GM23248 (cell line): ENCODE measurements around the gene OR10C1. TPM values are rescaled to one million over a fixed set of nuclear protein-coding genes. Genes with fewer than 3 reads are reported as not detected.
"Not testable (repeated sequence)": the region's sequence is repeated elsewhere in the genome, so short reads cannot be mapped to it uniquely, and the experiment has no call there.

ENCODE experiments used
- DNase-seq: peaks from one replicate; pipeline ENCODE4 v3.0.0-alpha.2; 2015
- H2AFZ ChIP-seq: fragments of 200-600 bp; sonication (generic); 2 replicates; pipeline ENCODE4 v1.6.1; 2016; ENCODE audit warnings: antibody characterized with exemption
- H3F3A ChIP-seq: fragments of 200-600 bp; sonication (generic); 2 replicates; pipeline ENCODE4 v1.6.1; 2016; ENCODE audit warnings: mild to moderate bottlenecking, antibody characterized with exemption, mixed run types; ENCODE audit not compliant: insufficient read depth
- H3K27ac ChIP-seq: fragments of 200-600 bp; sonication (generic); 2 replicates; pipeline ENCODE4 v1.5.1; 2016; ENCODE audit warnings: mild to moderate bottlenecking
- H3K27me3 ChIP-seq: fragments of 200-600 bp; sonication (generic); replicated peaks from 2 replicates; pipeline ENCODE4 v1.6.1; 2016; ENCODE audit warnings: mild to moderate bottlenecking; ENCODE audit not compliant: insufficient read depth
- H3K36me3 ChIP-seq: fragments of 200-600 bp; sonication (generic); 2 replicates; pipeline ENCODE4 v1.6.1; 2016; ENCODE audit warnings: low read depth, mild to moderate bottlenecking
- H3K4me1 ChIP-seq: fragments of 200-600 bp; sonication (generic); 2 replicates; pipeline ENCODE4 v1.6.1; 2016; ENCODE audit warnings: mild to moderate bottlenecking; ENCODE audit not compliant: insufficient read depth
- H3K4me2 ChIP-seq: fragments of 200-600 bp; sonication (generic); one replicate; pipeline ENCODE4 v1.6.1; 2016; ENCODE audit warnings: mild to moderate bottlenecking; ENCODE audit not compliant: unreplicated experiment
- H3K4me3 ChIP-seq: fragments of 200-600 bp; sonication (generic); 2 replicates; pipeline ENCODE4 v1.5.1; 2016; ENCODE audit warnings: mild to moderate bottlenecking
- H3K79me2 ChIP-seq: fragments of 200-600 bp; sonication (generic); 2 replicates; pipeline ENCODE4 v1.6.1; 2016; ENCODE audit warnings: mild to moderate bottlenecking; ENCODE audit not compliant: insufficient read depth
- H3K9ac ChIP-seq: fragments of 200-600 bp; sonication (generic); 2 replicates; pipeline ENCODE4 v1.6.1; 2016; ENCODE audit warnings: mild to moderate bottlenecking
- H3K9me2 ChIP-seq: fragments of 200-600 bp; sonication (generic); 2 replicates; pipeline ENCODE4 v1.6.1; 2016; ENCODE audit warnings: mixed run types, mild to moderate bottlenecking, moderate library complexity; ENCODE audit not compliant: insufficient read depth
- H3K9me3 ChIP-seq: fragments of 200-600 bp; sonication (generic); one replicate; pipeline ENCODE4 v1.6.1; 2017; ENCODE audit warnings: low read depth
- H4K20me1 ChIP-seq: fragments of 200-600 bp; sonication (generic); 2 replicates; pipeline ENCODE4 v1.6.0; 2016; ENCODE audit not compliant: insufficient read depth
- EZH2 ChIP-seq: fragments of 200-600 bp; sonication (generic); IDR thresholded peaks from 2 replicates; pipeline ENCODE4 v1.6.1; 2018; ENCODE audit warnings: antibody characterized with exemption, mild to moderate bottlenecking; ENCODE audit not compliant: insufficient read depth, poor library complexity, severe bottlenecking
- EZH2phosphoT487 ChIP-seq: fragments of 200-600 bp; sonication (generic); IDR thresholded peaks from 2 replicates; pipeline ENCODE4 v1.6.1; 2018; ENCODE audit warnings: antibody characterized with exemption, moderate library complexity, mild to moderate bottlenecking, low read depth; ENCODE audit not compliant: insufficient read depth
- WGBS, 2 experiments: methylation state at CpG; one replicate each; pipeline ENCODE4 v1.1.6; 2015 to 2017; ENCODE audit warnings: low lambda C conversion rate in 2 of 2, low coverage in 1 of 2; ENCODE audit errors: missing lambda C conversion rate in 2 of 2; 5-methylcytosine and 5-hydroxymethylcytosine counted together
- in situ Hi-C: fragments of 300-500 bp; cut with MboI; formaldehyde crosslinking; loops from 2 replicates; pipeline ENCODE4 v1.15.0; 2020
- polyA plus RNA-seq: library from polyadenylated mRNA; unstranded; fragments of >200 nt; fragmentation: Nextera tagmentation; extraction: Ambion mirVana; gene quantifications from 2 replicates; pipeline ENCODE4 v1.2.1, GENCODE V29; 2016
- total RNA-seq: library from RNA; depleted of rRNA; stranded (reverse); fragments of >200 nt; shearing (Covaris generic); gene quantifications from 2 replicates; pipeline ENCODE4 v1.2.3, GENCODE V29; 2014

OR10C1 gene
- total and polyA plus RNA-seq, 2 experiments from 2014 or later, result not detected

DNA sequence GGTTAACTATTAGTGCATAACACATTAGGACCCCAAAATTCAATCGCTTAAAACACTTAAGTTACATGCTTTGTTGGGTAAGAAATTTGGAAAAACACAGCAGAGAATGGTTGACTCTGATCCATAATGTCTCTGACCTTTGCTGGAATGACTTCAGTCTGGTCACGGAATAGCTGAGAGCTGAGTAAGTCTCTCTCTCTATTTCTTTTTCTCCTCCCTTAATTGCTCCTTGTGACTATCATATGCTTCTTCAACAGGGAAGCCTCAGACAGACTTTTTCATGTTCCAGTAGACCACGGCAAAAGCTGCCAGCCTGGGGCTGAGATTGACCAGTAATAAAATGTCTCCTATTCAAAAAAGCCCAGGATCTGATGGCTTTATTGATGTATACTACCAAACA is 19.6 kb upstream of the OR10C1 start:
- no peak overlapping the region for H3K4me2 ChIP-seq
- H4K20me1 ChIP-seq, result no peaks in the 10 kb centered on the region
- no peaks in the 10 kb centered on the region for H3K79me2 ChIP-seq
- in situ Hi-C loops, result no loop called here
- H2AFZ ChIP-seq, result no peak overlapping the region
- no peak overlapping the region for H3K27ac ChIP-seq
- 13 to 15% methylated on average over 3 of the region's 3 CpGs for WGBS, 2 experiments
- no peak overlapping the region for H3K9ac ChIP-seq
- H3K27me3 ChIP-seq, result no peaks in the 10 kb centered on the region
- no peaks in the 10 kb centered on the region for H3K4me1 ChIP-seq
- peak; percentile 6 for DNase-seq
- no peak overlapping the region for H3K4me3 ChIP-seq
- no peaks in the 10 kb centered on the region for H3K36me3 ChIP-seq
- TF ChIP-seq EZH2phosphoT487, result no peak
- no peak for TF ChIP-seq EZH2
- H3F3A ChIP-seq, result no peaks in the 10 kb centered on the region
- no peaks in the 10 kb centered on the region for H3K9me3 ChIP-seq
- no peaks in the 10 kb centered on the region for H3K9me2 ChIP-seq

DNA sequence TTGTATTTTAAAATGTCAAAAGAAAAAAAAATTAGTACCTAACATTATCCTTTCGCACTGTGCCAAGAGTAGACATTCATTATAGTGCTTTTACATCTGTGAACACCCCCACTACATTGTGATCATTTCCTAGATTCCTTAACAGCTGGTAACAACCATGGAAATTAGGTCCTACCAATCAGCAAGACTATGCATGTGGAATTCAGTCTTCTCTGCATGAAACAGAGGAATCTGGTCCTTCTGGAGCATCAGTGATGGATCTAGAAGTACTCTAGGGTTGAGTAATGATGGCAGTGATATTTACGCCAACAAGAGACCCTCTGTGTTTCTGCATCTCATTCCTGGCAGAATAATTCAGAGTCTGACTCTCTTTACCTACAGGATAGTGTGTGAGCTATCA is 14.9 kb upstream of the OR10C1 start:
- Histone ChIP-seq H3K4me1 (no peaks in the 10 kb centered on the region), H3K79me2 (no peaks in the 10 kb centered on the region), H3K27me3 (no peaks in the 10 kb centered on the region), H3K9me3 (no peaks in the 10 kb centered on the region), H3K4me2 (no peak overlapping the region), H2AFZ (no peak overlapping the region), H3K27ac (no peak overlapping the region), H3K36me3 (no peaks in the 10 kb centered on the region), H3F3A (no peaks in the 10 kb centered on the region), H3K9ac (no peak overlapping the region), H3K9me2 (no peaks in the 10 kb centered on the region), H4K20me1 (no peaks in the 10 kb centered on the region), H3K4me3 (no peak overlapping the region)
- in situ Hi-C loops, result no loop called here
- 14 to 27% methylated on average over 2 of the region's 2 CpGs for WGBS, 2 experiments
- no peak for DNase-seq
- no peak for TF ChIP-seq EZH2phosphoT487
- TF ChIP-seq EZH2, result no peak

DNA sequence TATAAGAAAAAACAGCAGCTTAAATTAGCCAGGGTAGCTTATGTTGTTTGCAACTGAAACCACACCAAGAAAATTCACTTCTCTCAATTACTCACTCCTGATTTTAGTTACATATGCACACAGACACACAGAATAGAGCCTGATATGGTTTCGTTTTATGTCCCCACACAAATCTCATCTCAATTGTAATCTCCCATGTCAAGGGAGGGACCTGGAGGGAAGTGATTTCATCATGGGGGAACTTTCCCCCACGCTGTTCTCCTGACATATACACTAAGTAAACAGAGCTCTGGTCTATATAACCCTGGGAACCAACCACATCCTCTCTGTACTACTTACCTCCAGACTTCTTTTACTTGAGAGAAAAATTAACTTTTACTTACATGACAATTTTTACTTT is 14.5 kb upstream of the OR10C1 start:
- in situ Hi-C loops, result no loop called here

DNA sequence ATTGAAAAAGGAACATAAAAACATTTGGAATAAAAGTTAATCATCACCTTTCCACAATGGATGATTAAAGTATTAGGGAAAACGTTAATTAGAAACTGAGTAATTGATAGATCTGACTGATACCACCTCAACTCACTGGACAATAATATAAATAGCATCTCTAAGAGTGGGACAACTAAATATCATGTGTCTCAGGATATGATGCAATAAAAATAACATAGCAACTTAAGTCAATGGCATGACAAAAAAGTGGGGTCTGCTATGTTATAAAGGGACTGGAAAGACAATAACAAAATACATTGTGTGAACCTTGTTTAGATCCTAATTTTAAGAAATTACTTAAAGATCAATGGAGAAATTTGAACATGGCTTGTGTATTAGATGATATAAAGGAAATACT is 14.0 kb upstream of the OR10C1 start:
- H3K27me3 ChIP-seq, result no peaks in the 10 kb centered on the region
- H3K36me3 ChIP-seq, result no peaks in the 10 kb centered on the region
- no peak overlapping the region for H3K4me2 ChIP-seq
- H4K20me1 ChIP-seq, result no peaks in the 10 kb centered on the region
- no peak overlapping the region for H3K9ac ChIP-seq
- no peaks in the 10 kb centered on the region for H3K9me2 ChIP-seq
- H3K79me2 ChIP-seq, result no peaks in the 10 kb centered on the region
- no peaks in the 10 kb centered on the region for H3F3A ChIP-seq
- no peaks in the 10 kb centered on the region for H3K4me1 ChIP-seq
- H3K9me3 ChIP-seq, result no peaks in the 10 kb centered on the region
- no peak for DNase-seq
- H3K4me3 ChIP-seq, result no peak overlapping the region
- in situ Hi-C loops, result no loop called here
- no peak overlapping the region for H3K27ac ChIP-seq
- TF ChIP-seq EZH2 (no peak), EZH2phosphoT487 (no peak)
- WGBS, 2 experiments, result 0 to 4% methylated on average over 1 of the region's 1 CpG
- H2AFZ ChIP-seq, result no peak overlapping the region

More for the DNA sequence above, 14.5 kb upstream of the OR10C1 start:
- no peaks in the 10 kb centered on the region for H3K4me1 ChIP-seq
- no peak overlapping the region for H3K27ac ChIP-seq
- no peaks in the 10 kb centered on the region for H3K9me3 ChIP-seq
- no peak for TF ChIP-seq EZH2
- no peak for TF ChIP-seq EZH2phosphoT487
- H4K20me1 ChIP-seq, result no peaks in the 10 kb centered on the region
- H3K9ac ChIP-seq, result no peak overlapping the region
- no peaks in the 10 kb centered on the region for H3K36me3 ChIP-seq
- H2AFZ ChIP-seq, result no peak overlapping the region
- H3K27me3 ChIP-seq, result no peaks in the 10 kb centered on the region
- H3K79me2 ChIP-seq, result no peaks in the 10 kb centered on the region
- H3K4me2 ChIP-seq, result no peak overlapping the region
- no peak for DNase-seq
- WGBS, 2 experiments, result 2 to 3% methylated on average over 2 of the region's 2 CpGs
- no peaks in the 10 kb centered on the region for H3K9me2 ChIP-seq
- no peak overlapping the region for H3K4me3 ChIP-seq
- no peaks in the 10 kb centered on the region for H3F3A ChIP-seq

DNA sequence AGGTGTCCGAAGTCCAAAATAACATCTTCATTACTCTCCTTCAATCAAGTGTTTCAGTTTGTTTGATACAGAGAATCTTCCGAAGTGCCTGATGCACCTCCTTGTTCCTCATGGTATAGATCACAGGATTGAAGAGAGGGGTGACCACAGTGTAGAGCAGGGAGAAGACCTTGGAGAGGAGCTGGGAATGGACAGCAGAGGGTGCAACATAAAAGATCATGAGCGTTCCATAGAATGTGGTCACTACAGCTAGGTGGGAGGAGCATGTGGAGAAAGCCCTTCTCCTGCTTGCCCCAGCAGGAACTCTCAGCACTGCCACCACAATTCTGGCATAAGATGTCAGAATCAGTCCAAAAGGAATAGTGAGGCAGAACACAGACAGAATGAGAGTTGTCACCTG is 12.5 kb upstream of the OR10C1 start:
- H3K9me2 ChIP-seq, result no peaks in the 10 kb centered on the region
- H3K36me3 ChIP-seq, result no peaks in the 10 kb centered on the region
- no peaks in the 10 kb centered on the region for H3K4me1 ChIP-seq
- no peak overlapping the region for H3K9ac ChIP-seq
- H3K27me3 ChIP-seq, result no peaks in the 10 kb centered on the region
- DNase-seq, result no peak
- TF ChIP-seq EZH2phosphoT487 (no peak), EZH2 (no peak)
- no peaks in the 10 kb centered on the region for H3K9me3 ChIP-seq
- H3K4me2 ChIP-seq, result no peak overlapping the region
- WGBS, 2 experiments, result 18 to 24% methylated on average over 3 of the region's 3 CpGs
- H3K79me2 ChIP-seq, result no peaks in the 10 kb centered on the region
- H4K20me1 ChIP-seq, result no peaks in the 10 kb centered on the region
- H2AFZ ChIP-seq, result no peak overlapping the region
- H3K4me3 ChIP-seq, result no peak overlapping the region
- H3K27ac ChIP-seq, result no peak overlapping the region
- in situ Hi-C loops, result no loop called here
- H3F3A ChIP-seq, result no peaks in the 10 kb centered on the region

DNA sequence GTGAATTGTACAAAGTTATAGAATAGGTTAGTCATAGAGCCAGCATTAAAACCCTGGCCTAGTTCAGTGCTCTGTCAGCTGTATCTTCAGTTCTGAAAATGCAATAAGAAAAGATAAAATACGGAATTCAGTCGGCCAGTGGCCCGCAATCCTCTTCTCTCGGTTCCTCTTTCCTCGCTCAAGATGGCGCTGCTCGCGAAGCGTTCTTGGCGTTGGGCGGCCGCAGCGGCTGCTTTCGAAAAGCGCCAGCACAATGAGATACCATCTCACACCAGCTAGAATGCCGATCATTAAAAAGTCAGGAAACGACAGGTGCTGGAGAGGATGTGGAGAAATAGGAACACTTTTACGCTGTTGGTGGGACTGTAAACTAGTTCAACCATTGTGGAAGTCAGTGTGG is 2.4 kb upstream of the OR10C1 start:
- H3K4me2 ChIP-seq, H3K4me3 ChIP-seq, H3F3A ChIP-seq, H3K79me2 ChIP-seq, in situ Hi-C loops, H3K9ac ChIP-seq, H3K27ac ChIP-seq, H3K4me1 ChIP-seq, H3K9me2 ChIP-seq, H3K9me3 ChIP-seq, H3K27me3 ChIP-seq, DNase-seq, H4K20me1 ChIP-seq, H2AFZ ChIP-seq, H3K36me3 ChIP-seq: not testable (repeated sequence)
- WGBS, 2 experiments, result 57 to 68% methylated on average over 18 of the region's 18 CpGs
